Measurements from ENCODE around the gene TFR2. TPM values are rescaled to one million over a fixed set of nuclear protein-coding genes. Genes with fewer than 3 reads are reported as not detected.

The TFR2 gene
- 16.7 and 19.7 TPM in 2 replicates for total RNA-seq

GRCh38 chr7:100641463-100641859 lies at the start of gene TFR2:
TSS of gene TFR2 (minus strand) at chr7:100641552. CDS start at chr7:100641509, 43 bp downstream.
- no peak within 1 kb of the TSS for H3K27ac Mint-ChIP-seq
- H3K4me3 Mint-ChIP-seq (ENCODE audit: low read depth), result no peak within 1 kb of the TSS
- intact Hi-C loops (cut with micrococcal nuclease), result no loop called here
- peaks cover 3% of the 10 kb centered on the region for H3K27me3 Mint-ChIP-seq (ENCODE audit: low read depth)
- H3K4me1 Mint-ChIP-seq (ENCODE audit: low read depth), result peaks cover 1% of the 10 kb centered on the region
- no peak for DNase-seq (ENCODE audit: low spot score)
- no peaks in the 10 kb centered on the region for H3K36me3 Mint-ChIP-seq (ENCODE audit: low read depth)
- H3K9me3 Mint-ChIP-seq, result no peaks in the 10 kb centered on the region

GRCh38 chr7:100689230-100690135 lies 48.1 kb upstream of the TFR2 start:
- intact Hi-C loops (cut with micrococcal nuclease), result loop anchor here (5.0 kb wide), 1 partner anchor 127 kb away; no protein-coding TSS in a partner anchor
- Mint-ChIP-seq H3K9me3 (no peaks in the 10 kb centered on the region), H3K4me3 (ENCODE audit: low read depth) (no peak overlapping the region), H3K27ac (peak overlapping the region; percentile 6), H3K36me3 (ENCODE audit: low read depth) (peaks cover 48% of the 10 kb centered on the region), H3K4me1 (ENCODE audit: low read depth) (peaks cover 16% of the 10 kb centered on the region), H3K27me3 (ENCODE audit: low read depth) (no peaks in the 10 kb centered on the region)
- DNase-seq (ENCODE audit: low spot score), result no peak

- Mint-ChIP-seq H3K27ac (no peak overlapping the region), H3K9me3 (no peaks in the 10 kb centered on the region), H3K36me3 (ENCODE audit: low read depth) (peaks cover 52% of the 10 kb centered on the region), H3K4me1 (ENCODE audit: low read depth) (peaks cover 16% of the 10 kb centered on the region), H3K4me3 (ENCODE audit: low read depth) (no peak overlapping the region), H3K27me3 (ENCODE audit: low read depth) (no peaks in the 10 kb centered on the region)
- intact Hi-C loops (cut with micrococcal nuclease), result no loop called here
- DNase-seq (ENCODE audit: low spot score), result no peak
Measured at GRCh38 chr7:100688326-100688860, 47.0 kb upstream of the TFR2 start.

GRCh38 chr7:100687751-100688300 lies 46.5 kb upstream of the TFR2 start:
- no peak for DNase-seq (ENCODE audit: low spot score)
- Mint-ChIP-seq H3K4me3 (ENCODE audit: low read depth) (no peak overlapping the region), H3K36me3 (ENCODE audit: low read depth) (peaks cover 49% of the 10 kb centered on the region), H3K27me3 (ENCODE audit: low read depth) (no peaks in the 10 kb centered on the region), H3K9me3 (no peaks in the 10 kb centered on the region), H3K4me1 (ENCODE audit: low read depth) (peaks cover 13% of the 10 kb centered on the region), H3K27ac (no peak overlapping the region)
- intact Hi-C loops (cut with micrococcal nuclease), result no loop called here

GRCh38 chr7:100687261-100687660 lies 45.9 kb upstream of the TFR2 start:
- intact Hi-C loops (cut with micrococcal nuclease), result no loop called here
- Mint-ChIP-seq H3K36me3 (ENCODE audit: low read depth) (peaks cover 43% of the 10 kb centered on the region), H3K4me1 (ENCODE audit: low read depth) (peaks cover 7% of the 10 kb centered on the region), H3K27ac (no peak overlapping the region), H3K9me3 (no peaks in the 10 kb centered on the region), H3K4me3 (ENCODE audit: low read depth) (no peak overlapping the region), H3K27me3 (ENCODE audit: low read depth) (no peaks in the 10 kb centered on the region)
- no peak for DNase-seq (ENCODE audit: low spot score)

- H3K4me1 Mint-ChIP-seq (ENCODE audit: low read depth), result peaks cover 3% of the 10 kb centered on the region
- no peak for DNase-seq (ENCODE audit: low spot score)
- H3K27ac Mint-ChIP-seq, result no peak overlapping the region
- H3K36me3 Mint-ChIP-seq (ENCODE audit: low read depth), result peaks cover 42% of the 10 kb centered on the region
- H3K27me3 Mint-ChIP-seq (ENCODE audit: low read depth), result no peaks in the 10 kb centered on the region
- intact Hi-C loops (cut with micrococcal nuclease), result no loop called here
- no peaks in the 10 kb centered on the region for H3K9me3 Mint-ChIP-seq
- no peak overlapping the region for H3K4me3 Mint-ChIP-seq (ENCODE audit: low read depth)
Measured at GRCh38 chr7:100686822-100687211, 45.5 kb upstream of the TFR2 start.

GRCh38 chr7:100686201-100686821 lies 45.0 kb upstream of the TFR2 start:
- H3K36me3 Mint-ChIP-seq (ENCODE audit: low read depth), result peaks cover 41% of the 10 kb centered on the region
- intact Hi-C loops (cut with micrococcal nuclease), result no loop called here
- H3K4me1 Mint-ChIP-seq (ENCODE audit: low read depth), result peaks cover 2% of the 10 kb centered on the region
- no peak for DNase-seq (ENCODE audit: low spot score)
- H3K27ac Mint-ChIP-seq, result no peak overlapping the region
- H3K27me3 Mint-ChIP-seq (ENCODE audit: low read depth), result no peaks in the 10 kb centered on the region
- no peak overlapping the region for H3K4me3 Mint-ChIP-seq (ENCODE audit: low read depth)
- H3K9me3 Mint-ChIP-seq, result no peaks in the 10 kb centered on the region

GRCh38 chr7:100685631-100686145 lies 44.3 kb upstream of the TFR2 start:
- Mint-ChIP-seq H3K27me3 (ENCODE audit: low read depth) (no peaks in the 10 kb centered on the region), H3K27ac (no peak overlapping the region), H3K36me3 (ENCODE audit: low read depth) (peaks cover 41% of the 10 kb centered on the region), H3K4me1 (ENCODE audit: low read depth) (peaks cover 2% of the 10 kb centered on the region), H3K9me3 (no peaks in the 10 kb centered on the region), H3K4me3 (ENCODE audit: low read depth) (no peak overlapping the region)
- DNase-seq (ENCODE audit: low spot score), result no peak
- intact Hi-C loops (cut with micrococcal nuclease), result no loop called here

GRCh38 chr7:100685049-100685605 lies 43.8 kb upstream of the TFR2 start:
- peaks cover 3% of the 10 kb centered on the region for H3K4me1 Mint-ChIP-seq (ENCODE audit: low read depth)
- H3K9me3 Mint-ChIP-seq, result no peaks in the 10 kb centered on the region
- H3K36me3 Mint-ChIP-seq (ENCODE audit: low read depth), result peaks cover 43% of the 10 kb centered on the region
- no peak overlapping the region for H3K27ac Mint-ChIP-seq
- H3K27me3 Mint-ChIP-seq (ENCODE audit: low read depth), result no peaks in the 10 kb centered on the region
- H3K4me3 Mint-ChIP-seq (ENCODE audit: low read depth), result no peak overlapping the region
- DNase-seq (ENCODE audit: low spot score), result no peak
- intact Hi-C loops (cut with micrococcal nuclease), result no loop called here

GRCh38 chr7:100684534-100685042 lies 43.2 kb upstream of the TFR2 start:
- H3K4me3 Mint-ChIP-seq (ENCODE audit: low read depth), result no peak overlapping the region
- no peaks in the 10 kb centered on the region for H3K9me3 Mint-ChIP-seq
- H3K27ac Mint-ChIP-seq, result no peak overlapping the region
- H3K27me3 Mint-ChIP-seq (ENCODE audit: low read depth), result no peaks in the 10 kb centered on the region
- peaks cover 46% of the 10 kb centered on the region for H3K36me3 Mint-ChIP-seq (ENCODE audit: low read depth)
- no peak for DNase-seq (ENCODE audit: low spot score)
- intact Hi-C loops (cut with micrococcal nuclease), result no loop called here
- peaks cover 5% of the 10 kb centered on the region for H3K4me1 Mint-ChIP-seq (ENCODE audit: low read depth)

GRCh38 chr7:100683659-100684533 lies 42.5 kb upstream of the TFR2 start:
- Mint-ChIP-seq H3K27ac (no peak overlapping the region), H3K9me3 (no peaks in the 10 kb centered on the region), H3K4me3 (ENCODE audit: low read depth) (no peak overlapping the region), H3K36me3 (ENCODE audit: low read depth) (peaks cover 49% of the 10 kb centered on the region), H3K4me1 (ENCODE audit: low read depth) (peaks cover 5% of the 10 kb centered on the region), H3K27me3 (ENCODE audit: low read depth) (no peaks in the 10 kb centered on the region)
- intact Hi-C loops (cut with micrococcal nuclease), result no loop called here
- DNase-seq (ENCODE audit: low spot score), result no peak

Data from activated T-helper 2 cell treated with anti-CD3 and anti-CD28 coated beads, Interferon-gamma antibody, Interleukin-2, Interleukin-4, amounts not matched to agents 10 μg/mL and 5 μg/mL and 100 μg/mL, durations not matched to agents 14 hours and 24 hours and 36 hours (primary cell).